ENCODE measurements around the gene ADAR. TPM values are rescaled to one million over a fixed set of nuclear protein-coding genes. Genes with fewer than 3 reads are reported as not detected.
A peak's percentile ranks its signal among the peaks of the same experiment; 100 is the strongest.

Gene ADAR
- total RNA-seq, 1 experiment from 2014 or later, result 168 TPM

DNA sequence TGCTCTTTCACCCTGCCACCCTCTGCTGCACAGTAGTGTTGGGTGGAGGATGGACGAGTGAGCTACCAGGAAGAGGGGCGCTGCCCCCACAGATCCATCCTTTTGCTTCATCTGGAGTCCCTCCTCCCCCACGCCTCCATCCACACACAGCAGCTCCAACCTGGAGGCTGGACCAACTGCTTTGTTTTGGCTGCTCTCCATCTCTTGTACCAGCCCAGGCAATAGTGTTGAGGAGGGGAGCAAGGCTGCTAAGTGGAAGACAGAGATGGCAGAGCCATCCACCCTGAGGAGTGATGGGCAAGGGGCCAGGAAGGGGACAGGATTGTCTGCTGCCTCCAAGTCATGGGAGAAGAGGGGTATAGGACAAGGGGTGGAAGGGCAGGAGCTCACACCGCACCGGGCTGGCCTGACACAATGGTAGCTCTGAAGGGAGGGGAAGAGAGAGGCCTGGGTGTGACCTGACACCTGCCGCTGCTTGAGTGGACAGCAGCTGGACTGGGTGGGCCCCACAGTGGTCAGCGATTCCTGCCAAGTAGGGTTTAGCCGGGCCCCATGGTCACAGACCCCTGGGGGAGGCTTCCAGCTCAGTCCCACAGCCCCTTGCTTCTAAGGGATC, 31.9 kb downstream of the ADAR start:
- Mint-ChIP-seq H3K27ac (ENCODE audit: low read depth, unreplicated experiment) (no peak overlapping the region), H3K4me3 (ENCODE audit: unreplicated experiment) (no peak overlapping the region), H3K36me3 (ENCODE audit: insufficient read depth, unreplicated experiment) (peaks cover 20% of the 10 kb centered on the region), H3K4me1 (ENCODE audit: insufficient read depth, unreplicated experiment) (peaks cover 8% of the 10 kb centered on the region), H3K9me3 (ENCODE audit: unreplicated experiment) (no peaks in the 10 kb centered on the region), H3K27me3 (ENCODE audit: insufficient read depth, unreplicated experiment) (peaks cover 20% of the 10 kb centered on the region)
- TF ChIP-seq, protein P1, sequence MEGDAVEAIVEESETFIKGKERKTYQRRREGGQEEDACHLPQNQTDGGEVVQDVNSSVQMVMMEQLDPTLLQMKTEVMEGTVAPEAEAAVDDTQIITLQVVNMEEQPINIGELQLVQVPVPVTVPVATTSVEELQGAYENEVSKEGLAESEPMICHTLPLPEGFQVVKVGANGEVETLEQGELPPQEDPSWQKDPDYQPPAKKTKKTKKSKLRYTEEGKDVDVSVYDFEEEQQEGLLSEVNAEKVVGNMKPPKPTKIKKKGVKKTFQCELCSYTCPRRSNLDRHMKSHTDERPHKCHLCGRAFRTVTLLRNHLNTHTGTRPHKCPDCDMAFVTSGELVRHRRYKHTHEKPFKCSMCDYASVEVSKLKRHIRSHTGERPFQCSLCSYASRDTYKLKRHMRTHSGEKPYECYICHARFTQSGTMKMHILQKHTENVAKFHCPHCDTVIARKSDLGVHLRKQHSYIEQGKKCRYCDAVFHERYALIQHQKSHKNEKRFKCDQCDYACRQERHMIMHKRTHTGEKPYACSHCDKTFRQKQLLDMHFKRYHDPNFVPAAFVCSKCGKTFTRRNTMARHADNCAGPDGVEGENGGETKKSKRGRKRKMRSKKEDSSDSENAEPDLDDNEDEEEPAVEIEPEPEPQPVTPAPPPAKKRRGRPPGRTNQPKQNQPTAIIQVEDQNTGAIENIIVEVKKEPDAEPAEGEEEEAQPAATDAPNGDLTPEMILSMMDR (IDR thresholded peaks at IDR 0.05; ENCODE audit: unreplicated experiment), result no peak
- DNase-seq (ENCODE audit: unreplicated experiment), result no peak
- CTCF ChIA-PET, result interaction anchor here (0.5 to 2.9 kb wide), 4 partner anchors 16 to 509 kb away, joined by 3 to 13 read pairs (median 4); no protein-coding TSS in a partner anchor
- intact Hi-C loops (cut with micrococcal nuclease), result no loop called here
- POLR2A ChIA-PET, result interaction anchor here (1.4 to 2.4 kb wide), 2 partner anchors 16 to 30 kb away, joined by 4 to 8 read pairs; no protein-coding TSS in a partner anchor
- BruUV-seq (replicated peaks), result no TSS peak

DNA sequence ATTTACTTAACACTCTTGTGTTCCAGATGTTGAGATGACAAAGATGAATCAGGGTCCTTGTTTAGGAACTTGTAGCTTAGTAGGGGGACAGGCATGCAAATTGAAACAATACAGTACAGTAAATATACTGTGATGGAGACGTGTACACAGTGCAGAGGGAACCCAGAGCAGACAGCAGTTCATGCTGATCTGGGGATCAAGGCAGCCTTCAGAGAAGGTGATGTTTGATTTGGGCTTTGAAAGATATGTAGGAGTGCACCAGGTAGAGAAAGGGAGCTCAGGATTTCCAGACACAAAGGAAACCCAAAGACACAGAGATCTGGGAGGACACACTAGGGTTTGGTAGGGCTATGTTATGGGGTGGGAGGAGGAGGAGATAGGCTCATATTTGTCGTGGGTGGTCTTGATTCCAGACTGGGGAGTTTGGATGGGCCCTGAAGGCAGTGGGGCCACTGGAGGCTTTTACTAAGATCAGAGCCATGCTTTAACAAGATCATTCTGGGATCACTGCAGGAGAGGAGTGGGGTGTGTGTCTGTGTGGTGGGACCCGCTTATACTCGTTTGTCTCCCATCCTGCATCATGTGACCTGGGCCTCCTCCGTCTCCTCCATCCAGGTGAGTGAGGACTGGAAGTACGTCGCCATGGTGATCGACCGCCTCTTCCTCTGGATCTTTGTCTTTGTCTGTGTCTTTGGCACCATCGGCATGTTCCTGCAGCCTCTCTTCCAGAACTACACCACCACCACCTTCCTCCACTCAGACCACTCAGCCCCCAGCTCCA, 32.6 kb downstream of the ADAR start:
- H3K27ac Mint-ChIP-seq (ENCODE audit: low read depth, unreplicated experiment), result no peak overlapping the region
- peaks cover 27% of the 10 kb centered on the region for H3K27me3 Mint-ChIP-seq (ENCODE audit: insufficient read depth, unreplicated experiment)
- ChIA-PET POLR2A (interaction anchor here (0.9 to 2.4 kb wide), 4 partner anchors 12 to 31 kb away, joined by 3 to 8 read pairs (median 4); no protein-coding TSS in a partner anchor), CTCF (interaction anchor here (0.6 to 2.9 kb wide), 4 partner anchors 16 to 343 kb away, joined by 3 to 13 read pairs (median 4); no protein-coding TSS in a partner anchor)
- H3K4me3 Mint-ChIP-seq (ENCODE audit: unreplicated experiment), result no peak overlapping the region
- peaks cover 15% of the 10 kb centered on the region for H3K36me3 Mint-ChIP-seq (ENCODE audit: insufficient read depth, unreplicated experiment)
- DNase-seq (ENCODE audit: unreplicated experiment), result no peak
- peaks cover 8% of the 10 kb centered on the region for H3K4me1 Mint-ChIP-seq (ENCODE audit: insufficient read depth, unreplicated experiment)
- H3K9me3 Mint-ChIP-seq (ENCODE audit: unreplicated experiment), result no peaks in the 10 kb centered on the region
- TF ChIP-seq, protein P1 (IDR thresholded peaks at IDR 0.05; ENCODE audit: unreplicated experiment), result no peak
- BruUV-seq (replicated peaks), result no TSS peak
- intact Hi-C loops (cut with micrococcal nuclease), result no loop called here

DNA sequence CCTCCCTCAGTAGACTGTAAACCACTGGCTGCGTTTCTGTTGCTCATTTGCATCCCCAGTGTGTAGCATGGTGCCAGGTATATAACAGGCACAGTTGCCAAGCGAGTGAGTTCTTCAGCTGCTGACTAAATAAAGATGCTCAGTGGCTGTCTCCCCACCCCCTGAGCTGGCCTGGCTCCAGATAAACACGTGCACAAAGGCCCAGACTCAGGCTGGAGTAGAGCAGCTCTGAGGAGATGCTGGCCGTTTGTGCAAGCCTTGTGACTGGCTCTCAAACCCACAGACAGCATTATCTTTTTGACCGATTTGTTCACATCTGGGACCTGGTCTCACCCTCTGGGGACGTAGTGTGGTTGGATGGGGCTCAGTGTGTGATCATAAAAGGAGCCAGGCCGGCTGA, 33.3 kb downstream of the ADAR start:
- TF ChIP-seq, protein P1 (IDR thresholded peaks at IDR 0.05; ENCODE audit: unreplicated experiment), result no peak
- CTCF ChIA-PET, result interaction anchor here (0.6 to 2.9 kb wide), 2 partner anchors 15 to 84 kb away, joined by 5 to 13 read pairs; no protein-coding TSS in a partner anchor
- peak; percentile 56 for DNase-seq (ENCODE audit: unreplicated experiment)
- no TSS peak for BruUV-seq (replicated peaks)
- Mint-ChIP-seq H3K27me3 (ENCODE audit: insufficient read depth, unreplicated experiment) (peaks cover 29% of the 10 kb centered on the region), H3K27ac (ENCODE audit: low read depth, unreplicated experiment) (no peak overlapping the region), H3K4me1 (ENCODE audit: insufficient read depth, unreplicated experiment) (peaks cover 8% of the 10 kb centered on the region), H3K36me3 (ENCODE audit: insufficient read depth, unreplicated experiment) (peaks cover 10% of the 10 kb centered on the region), H3K4me3 (ENCODE audit: unreplicated experiment) (no peak overlapping the region), H3K9me3 (ENCODE audit: unreplicated experiment) (no peaks in the 10 kb centered on the region)
- intact Hi-C loops (cut with micrococcal nuclease), result no loop called here
- POLR2A ChIA-PET, result interaction anchor here (0.7 to 2.4 kb wide), 5 partner anchors 13 to 504 kb away, joined by 3 to 8 read pairs (median 3); partner anchors contain the start of gene EFNA3

DNA sequence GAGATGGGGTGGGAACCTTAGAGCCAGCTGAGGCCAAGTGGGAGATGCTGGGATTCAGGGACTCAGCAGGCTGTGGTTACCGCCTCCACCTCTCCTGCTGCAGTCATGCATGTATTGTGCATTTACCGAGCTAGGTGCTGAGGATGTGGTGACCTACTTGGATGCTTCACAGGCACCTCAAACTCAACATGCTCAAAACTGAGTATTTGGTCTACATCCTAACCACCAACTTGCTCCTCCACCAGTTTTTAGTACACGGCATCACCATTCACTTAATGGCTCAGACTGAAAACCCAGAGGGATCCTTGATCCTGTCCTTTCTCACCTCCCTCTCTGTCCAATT, 34.8 kb downstream of the ADAR start:
- CTCF ChIA-PET, result interaction anchor here (0.6 to 1.5 kb wide), 5 partner anchors 13 to 478 kb away, joined by 3 to 9 read pairs (median 3); no protein-coding TSS in a partner anchor
- no peaks in the 10 kb centered on the region for H3K9me3 Mint-ChIP-seq (ENCODE audit: unreplicated experiment)
- H3K36me3 Mint-ChIP-seq (ENCODE audit: insufficient read depth, unreplicated experiment), result no peaks in the 10 kb centered on the region
- no peak overlapping the region for H3K27ac Mint-ChIP-seq (ENCODE audit: low read depth, unreplicated experiment)
- DNase-seq (ENCODE audit: unreplicated experiment), result no peak
- TF ChIP-seq, protein P1 (IDR thresholded peaks at IDR 0.05; ENCODE audit: unreplicated experiment), result no peak
- H3K27me3 Mint-ChIP-seq (ENCODE audit: insufficient read depth, unreplicated experiment), result peaks cover 34% of the 10 kb centered on the region
- H3K4me1 Mint-ChIP-seq (ENCODE audit: insufficient read depth, unreplicated experiment), result peaks cover 10% of the 10 kb centered on the region
- H3K4me3 Mint-ChIP-seq (ENCODE audit: unreplicated experiment), result no peak overlapping the region
- POLR2A ChIA-PET, result interaction anchor here (0.6 to 1.0 kb wide), 4 partner anchors 53 to 510 kb away, joined by 3 to 4 read pairs (median 4); partner anchors contain the start of gene FLAD1
- no TSS peak for BruUV-seq (replicated peaks)
- intact Hi-C loops (cut with micrococcal nuclease), result no loop called here

Data from MCF 10A (cell line).